ENCODE measurements around the gene KIAA0753. TPM values are rescaled to one million over a fixed set of nuclear protein-coding genes. Genes with fewer than 3 reads are reported as not detected.

Gene KIAA0753
- total and polyA plus RNA-seq, 10 of the 15 experiments (the other 5 are each of a cell fraction or from before 2014, with no cell fraction given) = 2.2 to 15.2 (median 7.7) TPM

DNA sequence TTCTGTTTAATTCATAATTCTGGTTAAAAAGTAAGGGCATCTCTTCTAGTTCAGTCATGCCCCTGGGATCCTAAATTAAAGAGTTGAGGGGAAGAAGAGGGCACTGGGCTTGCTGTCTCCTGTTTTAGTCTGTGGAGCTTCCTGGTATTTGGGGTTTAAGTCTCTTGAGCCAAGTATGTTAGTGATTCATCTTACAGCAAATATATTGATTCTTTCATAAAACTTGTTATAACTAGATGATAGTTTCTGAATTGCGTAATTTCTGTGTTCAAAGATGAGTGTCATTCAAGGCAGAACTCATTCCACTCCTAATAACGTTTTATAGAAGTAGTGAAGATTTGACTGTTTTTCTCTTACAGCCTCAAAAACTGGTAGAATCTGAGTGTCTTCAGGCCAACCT lies 2.1 kb upstream of the KIAA0753 start:
- no peak overlapping the region for H3K9ac ChIP-seq (ENCODE audit: control insufficient read depth, insufficient read depth, low read length)
- intact Hi-C loops (cut with micrococcal nuclease; ENCODE audit: unreplicated experiment) = no loop called here

DNA sequence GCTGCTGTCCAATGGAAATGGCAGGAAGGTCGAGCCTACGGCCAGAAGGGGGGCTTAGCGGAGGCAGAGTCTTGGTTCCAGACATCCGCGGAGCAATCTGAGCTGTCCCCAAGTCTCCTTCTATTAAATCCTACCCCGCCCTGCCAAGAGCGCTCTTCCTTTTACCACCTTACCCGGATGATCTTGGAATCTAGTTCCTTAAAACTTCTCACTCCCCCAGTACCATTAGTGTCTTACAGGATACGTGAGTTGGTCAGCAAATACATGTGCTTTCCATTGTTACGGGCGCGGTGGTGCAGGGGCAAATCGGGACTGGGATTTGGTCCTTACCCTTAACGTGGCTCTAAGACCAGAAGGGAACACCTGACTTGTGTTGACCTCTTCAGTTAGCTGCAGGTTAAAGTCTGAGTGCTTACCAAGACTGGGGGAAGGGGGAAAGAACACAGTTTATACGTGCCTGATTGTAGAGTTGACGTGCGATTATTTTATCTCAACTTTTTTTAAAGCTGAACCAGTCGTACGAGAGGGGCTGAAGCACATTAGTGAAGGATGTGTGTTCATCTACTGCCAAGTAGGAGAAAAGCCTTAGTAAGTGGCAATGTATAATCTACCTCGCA lies 844 bp upstream of the KIAA0753 start:
- ChIA-PET POLR2A (interaction anchor here (0.8 to 2.0 kb wide), 3 partner anchors 9 to 16 kb away, joined by 3 to 11 read pairs (median 5); partner anchors contain the start of gene MED31), RAD21 (ENCODE audit: unreplicated experiment) (no interaction called here), SMC1A (ENCODE audit: uncharacterized antibody, unreplicated experiment) (interaction anchor here (0.7 to 2.1 kb wide), 3 partner anchors 9 to 168 kb away, joined by 3 to 8 read pairs (median 6); partner anchors contain the start of genes C17orf100 and MED31), CTCF (interaction anchor here (2.2 kb wide), 1 partner anchor 168 kb away, joined by 9 read pairs; no protein-coding TSS in a partner anchor)
- Histone ChIP-seq H3K4me2 (ENCODE audit: control insufficient read depth, insufficient read depth) (peak overlapping the region; percentile 83), H2AFZ (ENCODE audit: control insufficient read depth, low read depth, low read length) (peak overlapping the region; percentile 96), H3K4me1 (ENCODE audit: control insufficient read depth, insufficient read depth, low read length) (peaks cover 11% of the 10 kb centered on the region; the same call in 1 of the 2 replicates), H3K9ac (ENCODE audit: control insufficient read depth, insufficient read depth, low read length) (peak overlapping the region; percentile 84), H3K9me3 (replicated peaks; ENCODE audit: control insufficient read depth, insufficient read depth, low read length) (no peaks in the 10 kb centered on the region), H3K27ac (ENCODE audit: control insufficient read depth, insufficient read depth) (peak overlapping the region; percentile 83), H3K79me2 (ENCODE audit: control insufficient read depth, insufficient read depth, low read length) (peaks cover 33% of the 10 kb centered on the region), H3K4me3 (peak overlapping the region; percentile 87), H3K36me3 (ENCODE audit: control insufficient read depth in 2 of 2, insufficient read depth in 2 of 2, low read length in 1 of 2) (peaks cover 0 to 12% of the 10 kb centered on the region in 2 experiments; a peak in 1 of 4 replicates), H4K20me1 (ENCODE audit: control insufficient read depth, insufficient read depth) (no peaks in the 10 kb centered on the region), H3K27me3 (replicated peaks in 1 of 2; ENCODE audit: control insufficient read depth in 2 of 2, insufficient read depth in 2 of 2, low read length in 1 of 2) (no peaks in the 10 kb centered on the region)
- FAIRE-seq (no peak), DNase-seq (ENCODE audit: low read depth, low spot score) (no peak), ATAC-seq (peak; percentile 17)
- TF ChIP-seq, protein P1, sequence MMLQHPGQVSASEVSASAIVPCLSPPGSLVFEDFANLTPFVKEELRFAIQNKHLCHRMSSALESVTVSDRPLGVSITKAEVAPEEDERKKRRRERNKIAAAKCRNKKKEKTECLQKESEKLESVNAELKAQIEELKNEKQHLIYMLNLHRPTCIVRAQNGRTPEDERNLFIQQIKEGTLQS (IDR thresholded peaks at IDR 0.05; ENCODE audit: borderline replicate concordance, extremely low read depth, low read depth, low read length) = no peak
- TF ChIP-seq CEBPB (IDR thresholded peaks at IDR 0.05; ENCODE audit: borderline replicate concordance in 1 of 2, low read depth in 2 of 2, low read length in 2 of 2) = no peak
- peak; percentile 30; the same call in 1 of the 2 replicates for TF ChIP-seq FOXK2 (IDR thresholded peaks at IDR 0.05)
- TF ChIP-seq POLR2AphosphoS5 (IDR thresholded peaks at IDR 0.05; ENCODE audit: low read length) = no peak
- TF ChIP-seq ATF7 (IDR thresholded peaks at IDR 0.05; ENCODE audit: low read depth) = 0 out of 2 replicates have a peak, but pooled peaks have one; percentile 6
- 0 out of 4 replicates have a peak, but pooled peaks of 1 of the 2 experiments have one; percentile 1 for TF ChIP-seq IKZF2 (IDR thresholded peaks at IDR 0.05)
- TF ChIP-seq MYB (IDR thresholded peaks at IDR 0.05; ENCODE audit: borderline replicate concordance, low read depth, low read length) = no peak
- no peak for TF ChIP-seq SMAD1 (IDR thresholded peaks at IDR 0.05; ENCODE audit: low read depth, partially characterized antibody)
- BruUV-seq (replicated peaks) = TSS peak; percentile 80
- intact Hi-C loops (cut with micrococcal nuclease; ENCODE audit: unreplicated experiment) (no loop called here), in situ Hi-C loops (cut with MboI) (no loop called here)
- WGBS (ENCODE audit: insufficient coverage, insufficient replicate concordance, low lambda C conversion rate, missing lambda C conversion rate) = 3% methylated on average over 20 of the region's 20 CpGs

More for the DNA sequence above, 2.1 kb upstream of the KIAA0753 start:
- ChIA-PET POLR2A (interaction anchor here (2.0 kb wide), 1 partner anchor 8 kb away, joined by 11 read pairs; the partner anchor contains the start of gene MED31), SMC1A (ENCODE audit: uncharacterized antibody, unreplicated experiment) (interaction anchor here (1.5 to 2.1 kb wide), 2 partner anchors 8 to 19 kb away, joined by 6 to 8 read pairs; partner anchors contain the start of genes C17orf100 and MED31), CTCF (interaction anchor here (2.2 kb wide), 1 partner anchor 169 kb away, joined by 9 read pairs; no protein-coding TSS in a partner anchor), RAD21 (ENCODE audit: unreplicated experiment) (interaction anchor here (1.0 kb wide), 1 partner anchor 9 kb away, joined by 3 read pairs; the partner anchor contains the start of genes C17orf100 and MED31)
- H3K4me1 ChIP-seq (ENCODE audit: control insufficient read depth, insufficient read depth, low read length) = peaks cover 11% of the 10 kb centered on the region; the same call in 1 of the 2 replicates
- WGBS (ENCODE audit: insufficient coverage, insufficient replicate concordance, low lambda C conversion rate, missing lambda C conversion rate) = 0% methylated on average over 2 of the region's 2 CpGs
- ATAC-seq (no peak), DNase-seq (ENCODE audit: low read depth, low spot score) (no peak), FAIRE-seq (no peak)
- peaks cover 0 to 12% of the 10 kb centered on the region in 2 experiments; a peak in 1 of 4 replicates for H3K36me3 ChIP-seq (ENCODE audit: control insufficient read depth in 2 of 2, insufficient read depth in 2 of 2, low read length in 1 of 2)
- H3K4me3 ChIP-seq = peak overlapping the region; percentile 87
- in situ Hi-C loops (cut with MboI) = no loop called here
- TF ChIP-seq JUNB (IDR thresholded peaks at IDR 0.05) (peak; percentile 44; the same call in 1 of the 2 replicates), SUPT20H (IDR thresholded peaks at IDR 0.05; ENCODE audit: borderline replicate concordance, control insufficient read depth, low read depth, low read length) (no peak)
- no peaks in the 10 kb centered on the region for H4K20me1 ChIP-seq (ENCODE audit: control insufficient read depth, insufficient read depth)
- H3K27me3 ChIP-seq (replicated peaks in 1 of 2; ENCODE audit: control insufficient read depth in 2 of 2, insufficient read depth in 2 of 2, low read length in 1 of 2) = no peaks in the 10 kb centered on the region
- no peaks in the 10 kb centered on the region for H3K9me3 ChIP-seq (replicated peaks; ENCODE audit: control insufficient read depth, insufficient read depth, low read length)
- H3K79me2 ChIP-seq (ENCODE audit: control insufficient read depth, insufficient read depth, low read length) = peaks cover 33% of the 10 kb centered on the region
- no peak overlapping the region for H2AFZ ChIP-seq (ENCODE audit: control insufficient read depth, low read depth, low read length)
- 0 out of 2 replicates have a peak overlapping the region, but pooled peaks have one; percentile 83 for H3K4me2 ChIP-seq (ENCODE audit: control insufficient read depth, insufficient read depth)
- BruUV-seq (replicated peaks) = no TSS peak
- no peak overlapping the region for H3K27ac ChIP-seq (ENCODE audit: control insufficient read depth, insufficient read depth)
